Stimulated activated naive CD8-positive, alpha-beta T cell treated with anti-CD3 and anti-CD28 coated beads, Interleukin-15, Interleukin-2, amounts not matched to agents 100 ng/mL and 50 ng/mL, for 24 hours (primary cell): ENCODE results near the gene TREM2.
"Not testable (repeated sequence)": the region's sequence is repeated elsewhere in the genome, so short reads cannot be mapped to it uniquely, and the experiment has no call there.

ENCODE experiments used
- H3K27ac Mint-ChIP-seq: one replicate; pipeline ENCODE4 v1.8.0; 2021; ENCODE audit warnings: mild to moderate bottlenecking, mixed read lengths
- H3K27me3 Mint-ChIP-seq: one replicate; pipeline ENCODE4 v1.8.0; 2021; ENCODE audit warnings: mixed read lengths
- H3K36me3 Mint-ChIP-seq: one replicate; pipeline ENCODE4 v1.8.0; 2021; ENCODE audit warnings: low read depth, mixed read lengths
- H3K4me1 Mint-ChIP-seq: one replicate; pipeline ENCODE4 v1.8.0; 2021; ENCODE audit warnings: low read depth, mixed read lengths
- H3K4me3 Mint-ChIP-seq: one replicate; pipeline ENCODE4 v1.8.0; 2021; ENCODE audit warnings: mild to moderate bottlenecking, mixed read lengths
- H3K9me3 Mint-ChIP-seq: one replicate; pipeline ENCODE4 v1.8.0; 2021; ENCODE audit warnings: mixed read lengths

TREM2 gene

GRCh38 chr6:41150671-41151070, 12.2 kb downstream of the TREM2 start:
- no peak overlapping the region for H3K4me3 Mint-ChIP-seq
- H3K4me1 Mint-ChIP-seq = peaks cover 10% of the 10 kb centered on the region
- no peaks in the 10 kb centered on the region for H3K27me3 Mint-ChIP-seq
- peaks cover 3% of the 10 kb centered on the region for H3K36me3 Mint-ChIP-seq
- no peaks in the 10 kb centered on the region for H3K9me3 Mint-ChIP-seq
- no peak overlapping the region for H3K27ac Mint-ChIP-seq

- H3K4me3 Mint-ChIP-seq = no peak overlapping the region
Measured at GRCh38 chr6:41147917-41148316, 15.0 kb downstream of the TREM2 start.

DNA sequence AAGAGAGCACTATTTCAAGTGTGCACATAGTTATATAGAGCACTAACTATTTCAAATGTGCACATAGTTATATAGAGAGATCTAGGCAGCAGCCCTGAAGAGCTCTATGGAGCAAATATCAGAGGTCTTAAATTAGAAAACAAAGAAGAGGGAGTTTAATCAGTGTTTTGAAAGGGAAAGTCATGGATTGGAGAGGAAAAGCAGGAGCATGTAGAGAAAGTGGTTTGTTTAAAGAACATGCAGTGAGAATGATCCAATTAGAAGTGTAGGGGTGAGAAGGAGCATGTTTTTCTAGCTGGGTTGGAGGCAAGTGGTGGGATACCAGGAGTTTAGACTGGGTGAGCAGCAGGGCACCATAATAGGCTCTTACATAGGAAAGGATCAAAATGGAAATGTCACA, 26.0 kb downstream of the TREM2 start:
- Mint-ChIP-seq H3K27ac (no peak overlapping the region), H3K27me3 (no peaks in the 10 kb centered on the region), H3K4me3 (no peak overlapping the region), H3K9me3 (no peaks in the 10 kb centered on the region), H3K36me3 (peaks cover 23% of the 10 kb centered on the region), H3K4me1 (no peaks in the 10 kb centered on the region)

More at GRCh38 chr6:41147917-41148316, 15.0 kb downstream of the TREM2 start:
- H3K27me3 Mint-ChIP-seq = no peaks in the 10 kb centered on the region
- no peaks in the 10 kb centered on the region for H3K9me3 Mint-ChIP-seq
- no peak overlapping the region for H3K27ac Mint-ChIP-seq
- peaks cover 10% of the 10 kb centered on the region for H3K4me1 Mint-ChIP-seq
- H3K36me3 Mint-ChIP-seq = peaks cover 13% of the 10 kb centered on the region

GRCh38 chr6:41135062-41135832, 27.7 kb downstream of the TREM2 start:
- Mint-ChIP-seq H3K4me1 (no peaks in the 10 kb centered on the region), H3K36me3 (peaks cover 20% of the 10 kb centered on the region), H3K27me3 (no peaks in the 10 kb centered on the region), H3K4me3 (no peak overlapping the region), H3K27ac (no peak overlapping the region), H3K9me3 (no peaks in the 10 kb centered on the region)

- Mint-ChIP-seq H3K27ac (no peak overlapping the region), H3K36me3 (peaks cover 27% of the 10 kb centered on the region), H3K4me1 (no peaks in the 10 kb centered on the region), H3K27me3 (no peaks in the 10 kb centered on the region), H3K9me3 (no peaks in the 10 kb centered on the region), H3K4me3 (no peak overlapping the region)
Measured at GRCh38 chr6:41132254-41132653, 30.7 kb downstream of the TREM2 start.

DNA sequence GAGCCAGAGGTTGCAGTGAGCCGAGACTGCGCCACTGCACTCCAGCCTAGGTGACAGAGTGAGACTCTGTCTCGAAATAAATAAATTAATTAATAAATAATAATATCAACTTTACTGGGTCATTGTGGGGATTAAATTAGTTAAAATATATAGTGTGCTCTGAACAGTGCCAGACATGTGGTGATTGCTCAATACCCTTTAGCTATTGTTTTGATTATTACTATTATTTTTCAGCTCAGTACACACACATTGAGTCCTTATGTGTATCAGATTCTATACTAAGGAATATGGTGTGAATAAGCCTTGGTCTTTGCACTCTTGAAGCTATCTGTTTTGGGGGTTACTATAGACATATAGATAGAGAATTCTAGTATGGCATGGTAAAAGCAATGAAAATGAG, 37.6 kb downstream of the TREM2 start:
- no peaks in the 10 kb centered on the region for H3K4me1 Mint-ChIP-seq
- peaks cover 41% of the 10 kb centered on the region for H3K36me3 Mint-ChIP-seq
- H3K27me3 Mint-ChIP-seq = no peaks in the 10 kb centered on the region
- H3K9me3 Mint-ChIP-seq = no peaks in the 10 kb centered on the region
- H3K4me3 Mint-ChIP-seq = no peak overlapping the region
- H3K27ac Mint-ChIP-seq = no peak overlapping the region

GRCh38 chr6:41122918-41123317, 40.0 kb downstream of the TREM2 start:
- H3K27ac Mint-ChIP-seq = no peak overlapping the region
- H3K27me3 Mint-ChIP-seq = no peaks in the 10 kb centered on the region
- H3K4me1 Mint-ChIP-seq = no peaks in the 10 kb centered on the region
- no peaks in the 10 kb centered on the region for H3K9me3 Mint-ChIP-seq
- H3K36me3 Mint-ChIP-seq = peaks cover 38% of the 10 kb centered on the region
- no peak overlapping the region for H3K4me3 Mint-ChIP-seq

- Mint-ChIP-seq H3K36me3 (peaks cover 40% of the 10 kb centered on the region), H3K4me3 (no peak overlapping the region), H3K27me3 (no peaks in the 10 kb centered on the region), H3K27ac (no peak overlapping the region), H3K4me1 (no peaks in the 10 kb centered on the region), H3K9me3 (no peaks in the 10 kb centered on the region)
Measured at GRCh38 chr6:41122373-41122772, 40.5 kb downstream of the TREM2 start.

GRCh38 chr6:41120058-41120457, 42.9 kb downstream of the TREM2 start:
- H3K9me3 Mint-ChIP-seq = no peaks in the 10 kb centered on the region
- no peak overlapping the region for H3K27ac Mint-ChIP-seq
- peaks cover 38% of the 10 kb centered on the region for H3K36me3 Mint-ChIP-seq
- no peaks in the 10 kb centered on the region for H3K4me1 Mint-ChIP-seq
- no peaks in the 10 kb centered on the region for H3K27me3 Mint-ChIP-seq
- no peak overlapping the region for H3K4me3 Mint-ChIP-seq

DNA sequence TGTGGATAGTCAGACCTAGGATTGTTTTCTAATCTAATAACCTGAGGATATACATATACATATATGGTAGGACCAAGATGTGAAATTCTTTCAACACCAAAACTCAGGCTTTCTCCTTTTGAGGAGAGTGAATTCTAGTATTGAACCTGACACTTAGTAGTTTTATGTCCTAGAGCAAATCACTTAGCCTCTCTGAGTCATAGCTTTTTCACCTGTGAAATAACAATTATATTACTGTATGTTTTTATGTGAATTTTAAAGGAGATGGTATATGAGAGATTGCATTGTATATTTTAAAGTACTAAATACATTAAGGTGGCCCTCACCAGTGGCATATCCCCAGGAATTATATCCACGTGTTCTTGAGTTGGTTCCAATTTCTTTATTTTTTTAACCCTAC, 43.4 kb downstream of the TREM2 start:
- Mint-ChIP-seq H3K9me3 (no peaks in the 10 kb centered on the region), H3K36me3 (peaks cover 33% of the 10 kb centered on the region), H3K4me1 (no peaks in the 10 kb centered on the region), H3K4me3 (no peak overlapping the region), H3K27me3 (no peaks in the 10 kb centered on the region), H3K27ac (no peak overlapping the region)

GRCh38 chr6:41115027-41115426, 47.9 kb downstream of the TREM2 start:
- H3K36me3 Mint-ChIP-seq, H3K27me3 Mint-ChIP-seq, H3K27ac Mint-ChIP-seq, H3K4me1 Mint-ChIP-seq, H3K4me3 Mint-ChIP-seq, H3K9me3 Mint-ChIP-seq: not testable (repeated sequence)

- H3K4me3 Mint-ChIP-seq = no peak overlapping the region
- no peaks in the 10 kb centered on the region for H3K27me3 Mint-ChIP-seq
- no peaks in the 10 kb centered on the region for H3K4me1 Mint-ChIP-seq
- H3K27ac Mint-ChIP-seq = no peak overlapping the region
- H3K36me3 Mint-ChIP-seq = no peaks in the 10 kb centered on the region
- H3K9me3 Mint-ChIP-seq = no peaks in the 10 kb centered on the region
Measured at GRCh38 chr6:41111017-41111416, 51.9 kb downstream of the TREM2 start.
